Raji (cell line): ENCODE measurements around the gene NEUROG1.

ENCODE experiments used
- POLR2A ChIP-seq: IDR thresholded peaks from 2 replicates; pipeline ENCODE4 v1.6.1; 2011; ENCODE audit warnings: low read depth, low read length, control low read depth; ENCODE audit not compliant: insufficient read depth

The NEUROG1 gene

GRCh38 chr5:135533334-135533733 lies 2.4 kb downstream of the NEUROG1 start:
- no peak for TF ChIP-seq POLR2A

GRCh38 chr5:135526924-135527323 lies 8.8 kb downstream of the NEUROG1 start:
- no peak for TF ChIP-seq POLR2A

- no peak for TF ChIP-seq POLR2A
Observed at GRCh38 chr5:135521964-135522363, 13.8 kb downstream of the NEUROG1 start.

GRCh38 chr5:135517631-135518030 lies 18.1 kb downstream of the NEUROG1 start:
- no peak for TF ChIP-seq POLR2A

- TF ChIP-seq POLR2A, result no peak
Observed at GRCh38 chr5:135514116-135514515, 21.6 kb downstream of the NEUROG1 start.

GRCh38 chr5:135511761-135512575 lies 23.8 kb downstream of the NEUROG1 start:
- TF ChIP-seq POLR2A, result no peak

- no peak for TF ChIP-seq POLR2A
Observed at GRCh38 chr5:135509995-135510394, 25.8 kb downstream of the NEUROG1 start.

GRCh38 chr5:135508496-135509005 lies 27.2 kb downstream of the NEUROG1 start:
- no peak for TF ChIP-seq POLR2A

- no peak for TF ChIP-seq POLR2A
Observed at GRCh38 chr5:135505973-135506372, 29.8 kb downstream of the NEUROG1 start.

- no peak for TF ChIP-seq POLR2A
Observed at GRCh38 chr5:135504376-135504775, 31.4 kb downstream of the NEUROG1 start.

GRCh38 chr5:135503871-135504270 lies 31.9 kb downstream of the NEUROG1 start:
- TF ChIP-seq POLR2A, result no peak

GRCh38 chr5:135502836-135503520 lies 32.8 kb downstream of the NEUROG1 start:
- no peak for TF ChIP-seq POLR2A

- no peak for TF ChIP-seq POLR2A
Observed at GRCh38 chr5:135501965-135502364, 33.8 kb downstream of the NEUROG1 start.

GRCh38 chr5:135498637-135498995 lies 37.1 kb downstream of the NEUROG1 start:
- TF ChIP-seq POLR2A, result no peak

- TF ChIP-seq POLR2A, result no peak
Observed at GRCh38 chr5:135497971-135498636, 37.7 kb downstream of the NEUROG1 start.

- no peak for TF ChIP-seq POLR2A
Observed at GRCh38 chr5:135494196-135494595, 41.6 kb downstream of the NEUROG1 start.
